Activated CD8-positive, alpha-beta memory T cell treated with anti-CD3 and anti-CD28 coated beads for 4 hours (primary cell): Measurements from ENCODE around the gene AP1S1.
"Not testable (repeated sequence)": the region's sequence is repeated elsewhere in the genome, so short reads cannot be mapped to it uniquely, and the experiment has no call there.

Source experiments
- DNase-seq, 2 donors: peaks; one replicate each; pipeline ENCODE4 v3.0.0-alpha.2; 2020; ENCODE audit warnings: low read depth in 2 of 2

AP1S1 gene

DNA sequence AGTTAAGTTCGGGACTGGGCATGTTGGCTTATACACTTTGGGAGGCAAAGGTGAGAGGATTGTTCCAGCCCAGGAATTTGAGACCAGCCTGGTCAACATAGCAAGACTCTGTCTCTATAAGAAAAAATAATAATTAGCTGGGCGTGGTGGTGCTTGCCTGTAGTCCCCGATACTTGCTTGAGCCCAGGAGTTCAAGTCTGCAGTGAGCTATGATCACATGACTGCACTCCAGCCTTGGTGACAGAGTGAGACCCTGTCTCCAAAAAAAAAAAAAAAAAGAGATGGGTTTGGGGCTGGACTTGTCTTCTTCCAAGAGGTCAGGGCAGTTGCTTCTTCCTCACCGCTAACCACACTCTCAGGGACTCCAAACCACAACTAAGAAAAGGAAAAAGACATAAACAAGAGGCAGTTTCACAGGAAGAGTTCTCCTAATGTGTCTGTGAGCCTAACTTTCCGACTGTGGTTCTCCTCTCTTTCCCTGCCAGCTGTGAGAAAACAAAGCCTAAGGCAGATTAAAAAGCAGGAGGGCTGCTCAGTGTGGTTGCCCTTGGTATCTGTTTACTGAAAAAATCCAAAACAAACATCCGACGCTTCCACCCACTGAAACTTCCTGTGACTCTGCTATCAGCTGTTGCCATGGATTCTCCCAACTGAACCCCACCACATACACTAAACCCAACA, 29.8 kb upstream of the AP1S1 start:
- no peak for DNase-seq

DNA sequence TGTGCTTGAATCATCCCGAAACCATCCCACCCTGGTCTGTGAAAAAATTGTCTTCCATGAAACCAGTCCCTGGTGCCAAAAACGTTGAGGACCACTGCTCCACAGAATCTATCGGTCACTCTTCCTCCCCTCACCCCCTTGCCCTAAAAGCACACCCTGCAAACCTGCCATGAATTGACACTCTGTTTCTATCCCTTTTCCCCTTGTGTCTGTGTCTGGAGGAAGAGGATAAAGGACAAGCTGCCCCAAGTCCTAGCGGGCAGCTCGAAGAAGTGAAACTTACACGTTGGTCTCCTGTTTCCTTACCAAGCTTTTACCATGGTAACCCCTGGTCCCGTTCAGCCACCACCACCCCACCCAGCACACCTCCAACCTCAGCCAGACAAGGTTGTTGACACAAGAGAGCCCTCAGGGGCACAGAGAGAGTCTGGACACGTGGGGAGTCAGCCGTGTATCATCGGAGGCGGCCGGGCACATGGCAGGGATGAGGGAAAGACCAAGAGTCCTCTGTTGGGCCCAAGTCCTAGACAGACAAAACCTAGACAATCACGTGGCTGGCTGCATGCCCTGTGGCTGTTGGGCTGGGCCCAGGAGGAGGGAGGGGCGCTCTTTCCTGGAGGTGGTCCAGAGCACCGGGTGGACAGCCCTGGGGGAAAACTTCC, 28.2 kb upstream of the AP1S1 start:
- DNase-seq = no peak

DNA sequence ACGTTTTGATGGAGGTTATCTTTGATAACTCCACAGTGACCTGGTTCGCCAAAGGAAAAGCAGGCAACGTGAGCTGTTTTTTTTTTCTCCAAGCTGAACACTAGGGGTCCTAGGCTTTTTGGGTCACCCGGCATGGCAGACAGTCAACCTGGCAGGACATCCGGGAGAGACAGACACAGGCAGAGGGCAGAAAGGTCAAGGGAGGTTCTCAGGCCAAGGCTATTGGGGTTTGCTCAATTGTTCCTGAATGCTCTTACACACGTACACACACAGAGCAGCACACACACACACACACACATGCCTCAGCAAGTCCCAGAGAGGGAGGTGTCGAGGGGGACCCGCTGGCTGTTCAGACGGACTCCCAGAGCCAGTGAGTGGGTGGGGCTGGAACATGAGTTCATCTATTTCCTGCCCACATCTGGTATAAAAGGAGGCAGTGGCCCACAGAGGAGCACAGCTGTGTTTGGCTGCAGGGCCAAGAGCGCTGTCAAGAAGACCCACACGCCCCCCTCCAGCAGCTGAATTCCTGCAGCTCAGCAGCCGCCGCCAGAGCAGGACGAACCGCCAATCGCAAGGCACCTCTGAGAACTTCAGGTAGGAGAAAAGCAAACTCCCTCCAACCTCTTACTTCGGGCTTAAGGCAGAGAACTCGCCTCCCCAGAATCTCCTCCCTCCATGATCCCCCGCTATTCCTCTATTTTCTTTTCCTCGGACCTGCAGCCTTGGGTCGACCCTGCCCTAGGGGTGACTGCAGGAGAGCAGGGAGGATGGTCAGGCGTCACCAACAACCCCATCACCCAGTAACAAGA, 27.4 kb upstream of the AP1S1 start, which contains the start of gene SERPINE1:
TSS of gene SERPINE1 (plus strand) at position 454 of the 809 bp plus-strand sequence. CDS start 1,290 bp downstream, outside the sequence.
- DNase-seq = peak; percentile 13 to 31

DNA sequence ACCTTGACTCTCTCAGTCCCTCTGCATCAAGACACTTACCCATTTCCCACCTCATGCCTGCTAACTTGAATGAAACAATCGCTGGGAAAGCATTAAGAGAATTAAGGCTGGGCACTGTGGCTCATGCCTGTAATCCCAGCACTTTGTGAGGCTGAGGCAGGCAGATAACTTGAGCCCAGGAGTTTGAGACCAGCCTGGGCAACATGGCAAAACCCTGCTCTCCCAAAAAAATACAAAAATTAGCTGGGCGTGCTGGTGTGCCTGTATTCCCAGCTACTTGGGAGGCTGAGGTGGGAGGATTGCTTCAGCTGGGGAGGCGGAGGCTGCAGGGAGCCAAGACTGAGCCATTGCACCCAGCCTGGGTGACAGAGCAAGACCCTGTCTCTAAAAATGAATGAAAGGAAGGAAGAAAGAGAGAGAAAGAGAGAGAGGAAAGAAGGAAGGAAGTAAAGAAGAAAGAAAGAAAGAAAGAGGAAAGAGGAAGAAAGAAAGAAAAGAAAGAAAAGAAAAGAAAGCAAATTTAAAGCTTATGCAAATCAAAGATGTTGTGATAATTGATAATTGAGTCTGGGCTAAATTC, 26.7 kb upstream of the AP1S1 start:
- DNase-seq = no peak

DNA sequence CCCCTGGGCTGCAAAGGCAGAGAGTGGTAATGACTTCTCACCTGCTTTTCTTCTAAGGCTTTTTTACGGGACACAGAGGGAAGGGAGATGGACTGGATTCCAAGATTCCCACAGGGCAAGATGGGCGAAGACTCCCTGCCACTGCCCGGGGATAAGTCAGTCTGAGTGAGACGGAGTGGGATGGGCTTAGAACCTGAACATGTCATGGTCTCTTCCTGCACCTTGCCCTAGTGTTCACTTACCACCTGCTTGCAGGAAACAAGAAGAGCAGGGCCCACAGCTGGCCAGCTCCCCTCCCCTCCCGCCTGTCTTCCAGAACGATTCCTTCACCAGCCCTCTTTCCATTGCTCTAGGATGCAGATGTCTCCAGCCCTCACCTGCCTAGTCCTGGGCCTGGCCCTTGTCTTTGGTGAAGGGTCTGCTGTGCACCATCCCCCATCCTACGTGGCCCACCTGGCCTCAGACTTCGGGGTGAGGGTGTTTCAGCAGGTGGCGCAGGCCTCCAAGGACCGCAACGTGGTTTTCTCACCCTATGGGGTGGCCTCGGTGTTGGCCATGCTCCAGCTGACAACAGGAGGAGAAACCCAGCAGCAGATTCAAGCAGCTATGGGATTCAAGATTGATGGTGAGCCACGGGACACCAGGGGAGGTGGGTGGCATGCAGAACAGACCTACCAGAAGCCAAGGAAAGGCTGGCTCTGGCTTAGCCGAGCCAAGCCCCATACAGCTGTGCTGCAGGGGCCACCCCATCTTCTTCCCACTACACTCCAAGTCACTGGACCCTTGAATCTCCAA, 26.0 kb upstream of the AP1S1 start:
- no peak for DNase-seq

DNA sequence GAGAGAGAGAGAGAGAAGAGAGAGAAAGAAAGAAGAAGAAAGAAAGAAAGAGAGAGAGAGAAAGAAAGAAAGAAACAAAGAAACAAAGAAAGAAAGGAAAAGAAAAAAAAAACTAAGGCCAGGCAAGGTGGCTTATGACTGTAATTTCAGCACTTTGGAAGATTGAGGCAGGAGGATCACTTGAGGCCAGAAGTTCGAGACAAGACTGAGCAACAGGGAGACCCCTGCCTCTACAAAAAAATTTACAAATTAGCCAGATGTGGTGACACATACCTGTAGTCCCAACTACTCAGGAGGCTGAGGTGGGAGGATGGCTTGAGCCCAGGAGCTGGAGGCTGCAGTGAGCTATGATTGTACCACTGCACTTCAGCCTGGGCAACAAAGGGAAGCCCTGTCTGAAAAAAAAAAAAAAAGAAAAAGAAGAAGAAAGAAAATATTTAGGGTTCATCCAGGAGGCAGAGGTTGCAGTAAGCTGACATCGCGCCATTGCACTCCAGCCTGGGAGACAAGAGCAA, 24.6 kb upstream of the AP1S1 start:
- DNase-seq = no peak

DNA sequence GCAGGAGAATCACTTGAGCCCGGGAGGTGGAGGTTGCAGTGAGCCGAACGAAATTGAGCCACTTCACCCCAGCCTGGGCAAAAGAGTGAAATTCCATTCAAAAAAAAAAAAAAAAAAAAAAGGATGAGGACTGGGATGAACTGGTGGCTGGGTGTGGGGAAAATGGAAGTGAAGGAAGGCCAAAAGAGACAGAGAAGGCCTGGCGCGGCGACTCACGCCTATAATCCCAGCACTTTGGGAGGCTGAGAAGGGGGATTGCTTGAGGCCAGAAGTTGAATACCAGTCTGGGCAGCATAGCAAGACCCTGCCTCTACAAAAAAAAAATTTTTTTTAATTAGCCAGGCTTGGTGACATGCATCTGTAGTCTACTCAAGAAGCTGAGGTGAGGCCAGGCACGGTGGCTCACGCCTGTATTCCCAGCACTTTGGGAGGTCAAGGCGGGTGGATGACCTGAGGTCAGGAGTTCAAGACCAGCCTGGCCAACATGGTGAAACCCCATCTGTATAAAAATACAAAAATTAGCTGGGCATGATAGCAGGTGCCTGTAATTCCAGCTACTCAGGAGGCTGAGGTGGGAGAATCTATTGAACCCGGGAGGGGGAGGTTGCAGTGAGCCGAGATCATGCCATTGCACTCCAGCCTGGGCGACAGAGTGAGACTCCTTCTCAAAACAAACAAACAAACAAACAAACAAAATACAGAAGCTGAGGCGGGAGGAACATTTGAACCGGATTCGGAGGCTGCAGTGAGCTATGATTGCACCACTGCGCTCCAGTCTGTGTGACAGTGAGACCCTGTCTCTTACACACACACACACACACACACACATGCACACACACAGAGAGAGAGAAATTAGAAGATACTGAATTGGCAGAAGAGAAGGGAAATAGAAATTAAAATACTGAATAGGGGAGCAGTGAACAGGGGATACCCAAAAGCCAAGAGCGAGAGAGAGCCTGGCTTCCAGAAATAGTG, 21.4 kb upstream of the AP1S1 start:
- DNase-seq = not testable (repeated sequence)

DNA sequence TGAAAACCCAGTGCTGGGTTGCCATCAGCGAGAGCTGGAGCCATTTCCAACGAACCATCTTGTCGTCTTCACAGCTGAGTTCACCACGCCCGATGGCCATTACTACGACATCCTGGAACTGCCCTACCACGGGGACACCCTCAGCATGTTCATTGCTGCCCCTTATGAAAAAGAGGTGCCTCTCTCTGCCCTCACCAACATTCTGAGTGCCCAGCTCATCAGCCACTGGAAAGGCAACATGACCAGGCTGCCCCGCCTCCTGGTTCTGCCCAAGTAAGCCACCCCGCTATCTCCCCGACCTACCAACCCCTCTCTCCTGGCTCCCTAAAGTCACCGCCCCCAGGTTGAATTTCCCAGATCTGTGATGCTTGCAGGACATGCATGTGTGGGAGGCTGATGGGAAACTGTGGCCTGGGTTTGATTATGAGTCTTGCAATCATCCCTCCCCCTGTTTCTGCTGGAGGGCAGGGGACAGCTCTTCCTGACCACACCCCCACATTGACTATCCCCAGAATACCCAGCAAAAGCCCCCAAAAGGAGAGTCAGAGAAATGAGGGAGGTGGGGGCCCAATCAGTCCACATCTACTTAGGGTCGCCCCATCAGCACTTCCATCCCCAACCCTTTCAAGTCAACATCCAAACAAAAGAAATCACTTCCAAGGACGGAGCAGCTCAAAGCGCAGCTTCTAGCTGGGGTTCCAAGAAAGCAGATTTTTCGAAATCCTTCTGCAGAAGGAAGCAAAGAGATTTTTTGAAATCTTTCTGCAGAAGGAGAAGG, 20.5 kb upstream of the AP1S1 start:
- no peak for DNase-seq

DNA sequence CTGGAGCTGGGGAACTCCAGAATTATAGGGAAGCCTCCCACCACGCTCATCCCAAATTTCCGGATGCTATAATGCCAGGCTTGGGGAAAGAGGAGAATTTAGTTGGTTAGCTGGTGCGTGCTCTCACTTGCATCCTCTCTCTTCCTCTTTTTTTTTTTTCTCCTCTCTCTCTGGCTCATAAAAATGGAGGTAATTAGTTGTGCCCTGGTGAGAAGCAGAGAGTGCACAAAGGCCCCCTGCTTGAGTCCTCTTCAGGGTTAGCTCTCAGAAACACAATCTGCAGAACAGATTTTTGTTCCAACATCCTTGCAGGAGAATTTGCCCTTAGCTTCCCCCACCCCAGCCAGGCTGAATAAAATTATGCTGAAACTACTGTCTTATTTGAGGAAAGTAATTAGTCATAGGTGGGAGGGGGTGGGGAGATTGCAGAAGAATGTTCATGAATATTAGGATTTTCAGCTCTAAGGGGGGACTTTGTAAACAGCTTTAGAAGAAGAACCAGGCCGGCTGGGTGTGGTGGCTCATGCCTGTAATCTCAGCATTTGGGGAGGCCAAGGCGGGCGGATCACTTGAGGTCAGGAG, 19.8 kb upstream of the AP1S1 start:
- no peak for DNase-seq

DNA sequence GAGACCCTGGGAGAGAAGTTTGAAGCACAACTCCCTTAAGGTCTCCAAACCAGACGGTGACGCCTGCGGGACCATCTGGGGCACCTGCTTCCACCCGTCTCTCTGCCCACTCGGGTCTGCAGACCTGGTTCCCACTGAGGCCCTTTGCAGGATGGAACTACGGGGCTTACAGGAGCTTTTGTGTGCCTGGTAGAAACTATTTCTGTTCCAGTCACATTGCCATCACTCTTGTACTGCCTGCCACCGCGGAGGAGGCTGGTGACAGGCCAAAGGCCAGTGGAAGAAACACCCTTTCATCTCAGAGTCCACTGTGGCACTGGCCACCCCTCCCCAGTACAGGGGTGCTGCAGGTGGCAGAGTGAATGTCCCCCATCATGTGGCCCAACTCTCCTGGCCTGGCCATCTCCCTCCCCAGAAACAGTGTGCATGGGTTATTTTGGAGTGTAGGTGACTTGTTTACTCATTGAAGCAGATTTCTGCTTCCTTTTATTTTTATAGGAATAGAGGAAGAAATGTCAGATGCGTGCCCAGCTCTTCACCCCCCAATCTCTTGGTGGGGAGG, 16.5 kb upstream of the AP1S1 start:
- DNase-seq = no peak

DNA sequence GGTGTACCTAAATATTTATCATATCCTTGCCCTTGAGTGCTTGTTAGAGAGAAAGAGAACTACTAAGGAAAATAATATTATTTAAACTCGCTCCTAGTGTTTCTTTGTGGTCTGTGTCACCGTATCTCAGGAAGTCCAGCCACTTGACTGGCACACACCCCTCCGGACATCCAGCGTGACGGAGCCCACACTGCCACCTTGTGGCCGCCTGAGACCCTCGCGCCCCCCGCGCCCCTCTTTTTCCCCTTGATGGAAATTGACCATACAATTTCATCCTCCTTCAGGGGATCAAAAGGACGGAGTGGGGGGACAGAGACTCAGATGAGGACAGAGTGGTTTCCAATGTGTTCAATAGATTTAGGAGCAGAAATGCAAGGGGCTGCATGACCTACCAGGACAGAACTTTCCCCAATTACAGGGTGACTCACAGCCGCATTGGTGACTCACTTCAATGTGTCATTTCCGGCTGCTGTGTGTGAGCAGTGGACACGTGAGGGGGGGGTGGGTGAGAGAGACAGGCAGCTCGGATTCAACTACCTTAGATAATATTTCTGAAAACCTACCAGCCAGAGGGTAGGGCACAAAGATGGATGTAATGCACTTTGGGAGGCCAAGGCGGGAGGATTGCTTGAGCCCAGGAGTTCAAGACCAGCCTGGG, 15.9 kb upstream of the AP1S1 start:
- peak; percentile 88 to 89 for DNase-seq

DNA sequence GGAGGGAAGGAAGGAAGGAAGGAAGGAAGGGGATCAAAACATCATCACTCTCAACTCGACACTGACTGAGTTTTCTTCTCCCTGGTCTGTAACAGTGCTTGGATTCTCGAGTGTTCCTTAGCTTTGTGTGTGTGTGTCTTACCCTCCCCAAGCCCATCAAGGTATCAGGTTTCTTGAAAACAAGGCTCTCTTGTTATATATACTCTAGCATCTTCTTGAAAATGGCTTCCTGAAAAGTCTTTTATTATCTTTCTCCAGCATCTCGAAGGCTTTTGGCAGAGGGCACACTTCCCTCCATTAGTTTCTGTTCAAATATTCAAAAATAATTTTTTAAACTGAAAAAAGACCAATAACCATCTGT, 14.0 kb upstream of the AP1S1 start:
- no peak for DNase-seq

DNA sequence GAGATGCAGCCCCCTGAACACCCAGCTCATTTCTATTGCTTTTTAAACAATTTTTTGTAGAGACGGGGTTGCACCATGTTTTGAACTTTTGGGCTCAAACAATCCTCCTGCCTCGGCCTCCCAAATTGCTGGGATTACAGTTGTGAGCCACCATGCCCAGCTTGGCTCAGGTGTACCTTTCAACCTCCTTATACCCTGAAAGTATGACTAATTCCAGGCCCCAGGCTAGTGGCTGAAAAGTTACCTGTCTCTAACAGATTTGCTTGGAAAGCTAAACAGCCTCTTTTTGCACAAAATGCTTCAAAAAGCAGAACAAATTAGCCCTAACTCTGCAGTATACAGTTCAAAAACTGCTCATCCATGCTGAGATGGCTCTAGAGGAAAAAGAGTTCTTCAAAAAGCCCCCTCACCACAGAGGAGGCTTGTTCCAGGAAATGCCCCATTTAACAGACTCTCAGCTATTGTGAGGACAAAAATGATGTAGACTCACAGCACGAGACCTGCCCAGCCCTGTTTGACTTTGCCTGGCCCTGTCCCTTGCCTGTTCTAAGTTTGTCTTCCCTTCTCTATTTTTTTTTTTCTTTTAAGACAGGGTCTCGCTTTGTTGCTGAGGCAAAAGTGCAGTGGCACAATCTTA, 13.4 kb upstream of the AP1S1 start:
- no peak for DNase-seq

DNA sequence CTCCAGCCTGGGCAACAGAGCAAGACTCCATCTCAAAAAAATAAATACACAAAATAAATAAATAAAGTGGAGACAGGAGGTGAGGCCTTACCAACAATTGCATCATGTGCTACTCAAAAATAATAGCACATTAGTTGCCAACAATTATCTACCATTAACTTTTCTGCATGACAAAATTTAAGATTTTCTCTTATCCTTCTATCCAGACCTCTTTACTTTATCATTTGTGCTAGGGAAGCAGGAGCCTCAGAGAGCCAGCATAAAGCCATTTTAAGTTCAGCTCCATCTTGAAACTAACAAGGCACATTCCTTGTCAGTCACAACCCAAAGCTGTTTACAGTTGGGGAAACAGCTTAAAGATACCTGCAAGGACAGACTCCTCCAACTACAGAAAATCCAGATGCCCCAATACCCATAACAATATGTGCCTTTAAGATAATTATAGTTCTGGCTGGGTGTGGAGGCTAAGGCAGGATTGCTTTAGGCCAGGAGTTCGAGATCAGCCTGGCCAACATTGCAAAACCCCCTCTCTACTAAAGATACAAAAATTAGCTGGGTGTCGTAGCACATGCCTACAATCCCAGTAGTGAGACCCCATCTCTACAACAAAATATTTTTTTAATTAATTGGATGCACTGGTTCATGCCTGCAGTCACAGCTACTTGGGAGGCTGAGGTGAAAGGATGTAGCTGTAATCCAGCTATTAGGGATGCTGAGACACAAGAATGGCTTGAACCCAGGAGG, 2.2 kb upstream of the AP1S1 start:
- no peak for DNase-seq

DNA sequence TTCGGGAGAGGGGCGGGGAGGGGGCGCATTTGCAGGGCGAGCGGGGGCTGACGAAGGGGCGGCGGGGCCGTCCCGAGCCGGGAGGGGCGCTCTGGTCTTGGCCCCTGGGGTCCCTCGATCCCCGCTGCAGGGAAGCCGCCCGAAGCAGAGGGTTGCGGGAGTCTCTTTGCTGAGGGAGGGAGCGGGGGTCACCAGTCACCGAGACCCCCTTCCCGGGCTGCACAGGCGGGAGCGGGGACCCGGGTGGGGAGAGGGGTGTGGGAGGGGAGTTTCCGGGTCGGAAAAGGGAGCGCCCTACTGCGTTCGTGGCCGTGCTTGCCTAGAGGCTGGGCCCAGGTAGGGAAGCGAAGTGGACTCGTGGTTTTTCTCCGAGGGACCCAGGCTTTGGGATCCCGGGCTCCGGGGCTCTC, 422 bp downstream of the AP1S1 start:
- no peak for DNase-seq

DNA sequence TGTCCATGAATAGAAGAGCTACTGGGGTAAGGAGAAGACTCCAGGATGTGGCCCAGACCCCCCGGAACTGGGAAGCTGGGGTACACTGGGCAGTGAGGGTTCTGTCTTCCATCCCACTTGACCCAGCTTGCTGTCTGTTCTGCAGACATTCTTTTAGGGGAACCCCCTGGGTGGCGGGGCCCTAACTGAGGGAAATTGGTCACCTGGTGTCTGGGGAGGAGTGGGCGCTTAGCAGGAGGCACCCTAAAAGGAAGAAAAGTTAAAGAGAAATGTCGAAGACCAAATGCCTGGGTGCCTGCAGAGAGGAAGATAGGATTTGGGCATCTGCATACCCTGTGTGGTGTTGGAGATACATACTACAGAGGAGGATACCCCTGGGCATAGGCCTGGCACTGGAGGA, 1.0 kb downstream of the AP1S1 start:
- DNase-seq = no peak

DNA sequence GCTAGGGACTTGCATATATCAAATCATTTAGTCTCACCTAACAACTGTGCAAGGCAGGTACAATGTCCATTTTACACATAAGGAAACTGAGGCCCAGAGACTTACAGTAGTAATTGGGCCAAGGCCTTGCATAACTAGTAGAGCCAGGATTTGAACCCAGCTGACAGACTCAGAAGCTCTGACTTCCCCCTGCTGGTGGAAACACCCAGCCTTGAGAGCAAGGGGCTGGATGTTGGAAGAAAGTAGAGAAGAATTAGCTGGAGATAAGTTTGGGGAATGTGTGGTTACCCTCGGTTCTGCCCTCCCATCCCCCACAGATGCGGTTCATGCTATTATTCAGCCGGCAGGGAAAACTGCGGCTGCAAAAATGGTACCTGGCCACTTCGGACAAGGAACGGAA, 2.0 kb downstream of the AP1S1 start:
- DNase-seq = no peak
